T-cell (primary cell): ENCODE data around the gene PTBP1. TPM values are rescaled to one million over a fixed set of nuclear protein-coding genes. Genes with fewer than 3 reads are reported as not detected.
"Not testable (repeated sequence)": the region's sequence is repeated elsewhere in the genome, so short reads cannot be mapped to it uniquely, and the experiment has no call there.

ENCODE experiments used
- ATAC-seq, 4 experiments: fragments of 200-7000 bp in 3 of 4; fragments of 150-1000 bp in 1 of 4; cut with Tn5 transposase; replicated peaks in 1 of 4; 1 replicate in 3 of 4; 2 replicates in 1 of 4; pipeline ENCODE4 v1.10.0; 2021; ENCODE audit warnings: moderate library complexity in 3 of 4, mild to moderate bottlenecking in 2 of 4, moderate number of reproducible peaks in 1 of 4
- CTCF ChIA-PET, 2 donors: fragments of 300-600 bp; sonication (Branson Sonifier 250); formaldehyde crosslinking; loops; one replicate each; lab custom pipeline; 2022; ENCODE audit warnings: antibody characterized with exemption in 2 of 2; lab: Charles Lee
- POLR2A ChIA-PET, 2 donors: fragments of 300-600 bp; sonication (Branson Sonifier 250); formaldehyde crosslinking; loops; one replicate each; lab custom pipeline; 2022; ENCODE audit warnings: antibody characterized with exemption in 2 of 2; lab: Charles Lee
- DNase-seq, 35 experiments: peaks; one replicate each; pipeline versions ENCODE4 v3.0.0 to v3.0.0-alpha.2; 2013 to 2023
- H3K27ac ChIP-seq: one replicate; pipeline ENCODE4 v1.5.1; 2013; ENCODE audit warnings: low read length
- H3K27me3 ChIP-seq, 2 experiments: replicated peaks in 1 of 2; 1 replicate in 1 of 2; 2 replicates in 1 of 2; pipeline versions ENCODE4 v1.6.1 to v1.7.0; 2013; ENCODE audit warnings: low read length in 1 of 2, mixed read lengths in 1 of 2; ENCODE audit not compliant: control insufficient read depth in 2 of 2, insufficient read depth in 2 of 2; ENCODE audit errors: extremely low read depth in 1 of 2
- H3K36me3 ChIP-seq, 2 donors: 1 replicate in 1 of 2; 2 replicates in 1 of 2; pipeline versions ENCODE4 v1.6.1 to v1.7.0; 2013; ENCODE audit warnings: low read length in 1 of 2; ENCODE audit not compliant: control insufficient read depth in 2 of 2, insufficient read depth in 1 of 2; ENCODE audit errors: extremely low read depth in 1 of 2
- H3K4me1 ChIP-seq, 2 experiments: 1 replicate in 1 of 2; 2 replicates in 1 of 2; pipeline versions ENCODE4 v1.6.1 to v1.7.0; 2013; ENCODE audit warnings: low read length in 2 of 2, mixed read lengths in 1 of 2; ENCODE audit not compliant: insufficient read depth in 2 of 2, control insufficient read depth in 1 of 2; ENCODE audit errors: extremely low read depth in 1 of 2
- H3K4me3 ChIP-seq, 2 donors: 1 replicate in 1 of 2; 2 replicates in 1 of 2; pipeline versions ENCODE4 v1.5.1 to v1.7.0; 2013; ENCODE audit warnings: mild to moderate bottlenecking in 2 of 2, low read length in 1 of 2, moderate library complexity in 1 of 2; ENCODE audit not compliant: control insufficient read depth in 1 of 2; ENCODE audit errors: extremely low read depth in 1 of 2
- H3K9me3 ChIP-seq: 2 replicates; pipeline ENCODE4 v1.7.0; 2013
- H3K27ac Mint-ChIP-seq, 2 donors: one replicate each; pipeline ENCODE4 v1.8.0; 2020 to 2021; ENCODE audit warnings: mild to moderate bottlenecking in 2 of 2, mixed read lengths in 2 of 2
- H3K27me3 Mint-ChIP-seq, 2 donors: one replicate each; pipeline ENCODE4 v1.8.0; 2021 to 2022; ENCODE audit warnings: mixed read lengths in 2 of 2
- H3K36me3 Mint-ChIP-seq: one replicate; pipeline ENCODE4 v1.8.0; 2021; ENCODE audit warnings: mixed read lengths
- H3K4me1 Mint-ChIP-seq, 3 donors: one replicate each; pipeline ENCODE4 v1.8.0; 2020 to 2022; ENCODE audit warnings: mixed read lengths in 3 of 3, mild to moderate bottlenecking in 1 of 3
- H3K4me3 Mint-ChIP-seq, 3 donors: one replicate each; pipeline ENCODE4 v1.8.0; 2020 to 2022; ENCODE audit warnings: mild to moderate bottlenecking in 3 of 3, mixed read lengths in 3 of 3, moderate library complexity in 3 of 3
- H3K9me3 Mint-ChIP-seq, 3 donors: one replicate each; pipeline ENCODE4 v1.8.0; 2020 to 2022; ENCODE audit warnings: mixed read lengths in 3 of 3
- WGBS: methylation state at CpG from one replicate; pipeline ENCODE4 v1.1.5; 2013; ENCODE audit warnings: missing lambda C conversion rate; ENCODE audit not compliant: insufficient coverage; 5-methylcytosine and 5-hydroxymethylcytosine counted together
- total RNA-seq, 35 experiments: library from RNA in 6 of 35; stranded (reverse) in 6 of 35; fragments of 120-200 nt in 1 of 35; gene quantifications; one replicate each; pipeline versions ENCODE4 v1.2.1 to v1.2.4 and lab custom pipeline; 2013 to 2026

Gene PTBP1
- total RNA-seq, 5 donors from 2014 or later (not counting 1 experiment from before 2014, with no cell fraction given), result 307 to 343 (median 316) TPM

DNA sequence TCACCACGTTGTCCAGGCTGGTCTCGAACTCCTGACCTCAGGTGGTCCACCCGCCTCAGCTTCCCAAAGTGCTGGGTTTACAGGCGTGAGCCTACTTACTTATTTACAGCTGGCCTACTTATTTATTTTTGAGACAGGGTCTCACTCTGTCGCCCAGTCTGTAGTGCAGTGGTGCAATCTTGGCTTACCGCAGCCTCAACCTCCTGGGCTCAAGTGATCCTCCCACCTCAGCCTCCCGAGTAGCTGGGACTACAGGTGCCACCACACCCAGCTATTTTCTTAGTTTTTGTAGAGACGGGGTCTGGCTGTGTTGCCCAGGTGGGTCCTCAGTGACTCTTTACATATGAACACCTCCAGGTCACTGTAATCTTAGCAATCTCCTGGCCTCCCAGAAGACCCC is 51.9 kb downstream of the PTBP1 start:
- ATAC-seq, H3K4me3 Mint-ChIP-seq, H3K4me3 ChIP-seq, H3K27ac ChIP-seq, H3K4me1 ChIP-seq, H3K36me3 Mint-ChIP-seq, H3K9me3 Mint-ChIP-seq, POLR2A ChIA-PET, H3K4me1 Mint-ChIP-seq, H3K27ac Mint-ChIP-seq, DNase-seq, H3K9me3 ChIP-seq, H3K36me3 ChIP-seq: not testable (repeated sequence)
- peaks cover 0 to 90% of the 10 kb centered on the region in 2 experiments for H3K27me3 ChIP-seq
- WGBS, result 83% methylated on average over 7 of the region's 8 CpGs
- peaks cover 27 to 57% of the 10 kb centered on the region in 2 donors for H3K27me3 Mint-ChIP-seq
- CTCF ChIA-PET, result interaction anchor here in 1 of 2 donors (0.7 kb wide), 1 partner anchor 88 kb away, joined by 3 read pairs; no protein-coding TSS in a partner anchor

DNA sequence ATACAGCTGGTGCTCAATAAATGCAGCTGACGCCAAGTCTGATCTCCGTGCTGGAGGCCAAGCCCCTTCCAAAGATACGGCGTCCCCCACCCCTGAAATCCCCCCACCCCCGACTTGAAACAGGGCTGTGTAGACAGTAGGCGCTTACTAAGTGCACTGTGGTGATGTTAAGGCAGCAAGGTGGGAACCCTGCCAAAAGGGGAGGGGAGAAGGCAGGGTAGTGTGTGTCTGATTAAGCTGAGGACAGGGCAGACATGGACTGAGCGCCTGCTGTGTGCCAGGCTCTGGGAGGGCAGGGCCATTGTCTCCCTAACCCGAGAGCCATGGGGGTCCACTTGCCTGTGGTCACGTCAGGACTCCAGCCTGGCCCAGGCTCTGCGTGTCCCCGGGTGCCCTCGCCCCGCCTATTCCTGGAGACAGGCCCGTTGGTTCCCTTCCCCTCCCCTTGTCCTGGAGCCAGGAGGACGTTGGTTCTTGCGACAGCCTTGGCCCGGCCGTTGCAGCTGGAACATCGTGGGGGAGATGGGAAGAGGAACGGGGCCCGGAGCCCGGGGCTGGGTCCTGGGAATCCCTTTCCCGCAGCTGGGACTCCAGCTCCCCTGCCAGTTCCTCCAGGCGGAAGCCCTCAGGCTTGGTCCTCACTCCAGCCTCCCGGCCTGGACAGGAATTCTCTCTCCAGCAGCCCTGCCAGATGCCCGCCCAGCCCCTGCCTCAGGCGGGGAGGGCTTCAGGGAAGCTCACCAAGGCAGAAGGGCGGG is 53.1 kb downstream of the PTBP1 start:
- no peaks in the 10 kb centered on the region for H3K9me3 ChIP-seq
- POLR2A ChIA-PET, result no interaction called here
- no peak overlapping the region for H3K27ac Mint-ChIP-seq
- H3K36me3 ChIP-seq, result no peaks in the 10 kb centered on the region
- ATAC-seq, result no peak
- peaks cover 0 to 88% of the 10 kb centered on the region in 2 experiments for H3K27me3 ChIP-seq
- H3K9me3 Mint-ChIP-seq, result no peaks in the 10 kb centered on the region
- WGBS, result 33% methylated on average over 21 of the region's 28 CpGs
- no peak overlapping the region for H3K4me3 ChIP-seq
- no peak for DNase-seq
- H3K36me3 Mint-ChIP-seq, result no peaks in the 10 kb centered on the region
- no peak overlapping the region for H3K4me3 Mint-ChIP-seq
- H3K27ac ChIP-seq, result no peak overlapping the region
- peaks cover 0 to 3% of the 10 kb centered on the region in 2 experiments for H3K4me1 ChIP-seq
- CTCF ChIA-PET, result no interaction called here
- H3K27me3 Mint-ChIP-seq, result peaks cover 19 to 49% of the 10 kb centered on the region in 2 donors
- no peaks in the 10 kb centered on the region for H3K4me1 Mint-ChIP-seq

DNA sequence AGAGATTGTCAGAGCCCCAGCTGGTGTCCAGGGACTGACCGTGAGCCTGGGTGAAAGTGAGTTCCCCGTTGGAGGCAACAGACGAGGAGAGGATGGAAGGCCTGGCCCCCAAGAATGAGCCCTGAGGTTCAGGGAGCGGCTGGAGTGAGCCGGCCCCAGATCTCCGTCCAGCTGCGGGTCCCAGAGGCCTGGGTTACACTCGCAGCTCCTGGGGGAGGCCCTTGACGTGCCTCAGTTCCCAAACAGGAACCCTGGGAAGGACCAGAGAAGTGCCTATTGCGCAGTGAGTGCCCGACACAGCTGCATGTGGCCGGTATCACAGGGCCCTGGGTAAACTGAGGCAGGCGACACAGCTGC is 53.7 kb downstream of the PTBP1 start:
- Histone ChIP-seq H3K4me3 (no peak overlapping the region), H3K27ac (no peak overlapping the region), H3K27me3 (peaks cover 0 to 89% of the 10 kb centered on the region in 2 experiments), H3K4me1 (peaks cover 0 to 3% of the 10 kb centered on the region in 2 experiments), H3K36me3 (no peaks in the 10 kb centered on the region), H3K9me3 (no peaks in the 10 kb centered on the region)
- ChIA-PET CTCF (no interaction called here), POLR2A (no interaction called here)
- DNase-seq (no peak), ATAC-seq (no peak)
- no peaks in the 10 kb centered on the region for H3K9me3 Mint-ChIP-seq
- H3K27ac Mint-ChIP-seq, result no peak overlapping the region
- no peaks in the 10 kb centered on the region for H3K4me1 Mint-ChIP-seq
- H3K27me3 Mint-ChIP-seq, result peaks cover 15 to 45% of the 10 kb centered on the region in 2 donors
- 54% methylated on average over 13 of the region's 13 CpGs for WGBS
- no peak overlapping the region for H3K4me3 Mint-ChIP-seq
- H3K36me3 Mint-ChIP-seq, result no peaks in the 10 kb centered on the region

DNA sequence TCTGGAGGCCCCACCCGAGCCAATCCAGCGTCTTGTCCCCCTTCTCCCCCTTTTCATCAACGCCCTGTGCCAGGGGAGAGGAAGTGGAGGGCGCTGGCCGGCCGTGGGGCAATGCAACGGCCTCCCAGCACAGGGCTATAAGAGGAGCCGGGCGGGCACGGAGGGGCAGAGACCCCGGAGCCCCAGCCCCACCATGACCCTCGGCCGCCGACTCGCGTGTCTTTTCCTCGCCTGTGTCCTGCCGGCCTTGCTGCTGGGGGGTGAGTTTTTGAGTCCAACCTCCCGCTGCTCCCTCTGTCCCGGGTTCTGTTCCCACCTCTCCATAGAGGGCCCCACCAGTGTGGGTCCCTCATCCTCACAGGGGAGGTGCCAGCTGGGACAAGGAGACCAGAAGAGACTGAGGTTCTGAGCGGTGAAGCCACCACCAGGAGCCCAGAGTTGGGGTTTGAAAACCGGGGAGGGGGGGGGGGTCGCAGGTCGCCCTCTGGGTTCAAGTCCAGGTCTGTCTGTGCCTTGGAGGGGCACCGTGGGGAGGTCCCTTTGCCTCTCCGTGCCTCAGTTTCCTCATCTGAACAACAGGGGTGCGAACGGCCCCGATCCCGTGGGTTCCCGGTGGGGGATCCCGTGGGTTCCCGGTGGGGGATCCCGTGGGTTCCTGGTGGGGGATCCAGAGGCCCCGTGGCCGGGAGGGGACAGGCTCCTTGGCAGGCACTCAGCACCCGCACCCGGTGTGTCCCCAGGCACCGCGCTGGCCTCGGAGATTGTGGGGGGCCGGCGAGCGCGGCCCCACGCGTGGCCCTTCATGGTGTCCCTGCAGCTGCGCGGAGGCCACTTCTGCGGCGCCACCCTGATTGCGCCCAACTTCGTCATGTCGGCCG is 55.1 kb downstream of the PTBP1 start, which contains the start of gene ELANE:
TSS of gene ELANE (plus strand) at position 168 of the 878 bp plus-strand sequence. CDS start at position 194, 26 bp downstream.
- Histone ChIP-seq H3K27ac (no peak within 1 kb of the TSS), H3K36me3 (no peaks in the 10 kb centered on the region), H3K9me3 (no peaks in the 10 kb centered on the region), H3K27me3 (peaks cover 0 to 78% of the 10 kb centered on the region in 2 experiments), H3K4me3 (no peak within 1 kb of the TSS), H3K4me1 (peaks cover 0 to 3% of the 10 kb centered on the region in 2 experiments)
- no peaks in the 10 kb centered on the region for H3K36me3 Mint-ChIP-seq
- 71% methylated on average over 22 of the region's 55 CpGs for WGBS
- DNase-seq (no peak), ATAC-seq (no peak)
- H3K27ac Mint-ChIP-seq, result no peak within 1 kb of the TSS
- peaks cover 0 to 2% (median 0%) of the 10 kb centered on the region in 3 donors for H3K4me1 Mint-ChIP-seq
- no peak within 1 kb of the TSS for H3K4me3 Mint-ChIP-seq
- peaks cover 11 to 36% of the 10 kb centered on the region in 2 donors for H3K27me3 Mint-ChIP-seq
- POLR2A ChIA-PET, result no interaction called here
- CTCF ChIA-PET, result no interaction called here
- H3K9me3 Mint-ChIP-seq, result no peaks in the 10 kb centered on the region

DNA sequence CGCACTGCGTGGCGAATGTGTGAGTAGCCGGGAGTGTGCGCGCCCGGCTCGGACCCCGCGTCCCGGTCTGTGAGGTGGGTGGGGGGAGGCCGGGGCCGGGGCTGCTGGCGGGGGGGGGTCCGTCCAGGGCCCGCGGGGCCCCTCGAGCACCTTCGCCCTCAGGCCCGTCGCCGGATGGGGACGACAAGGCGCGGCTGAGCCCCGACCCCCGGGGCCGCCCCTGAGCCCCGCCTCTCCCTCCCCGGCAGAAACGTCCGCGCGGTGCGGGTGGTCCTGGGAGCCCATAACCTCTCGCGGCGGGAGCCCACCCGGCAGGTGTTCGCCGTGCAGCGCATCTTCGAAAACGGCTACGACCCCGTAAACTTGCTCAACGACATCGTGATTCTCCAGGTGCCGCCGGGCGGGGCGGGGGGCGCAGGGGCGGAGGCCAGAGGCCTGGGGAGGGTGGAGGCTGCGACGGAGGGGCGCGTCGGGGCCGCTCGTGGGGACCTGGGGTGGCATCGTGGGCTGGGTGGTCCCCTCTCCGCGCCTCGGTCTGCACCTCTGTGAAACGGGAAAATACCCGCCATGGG is 55.8 kb downstream of the PTBP1 start:
- no peak overlapping the region for H3K4me3 Mint-ChIP-seq
- ATAC-seq, result no peak
- Histone ChIP-seq H3K27ac (no peak overlapping the region), H3K4me1 (peaks cover 0 to 6% of the 10 kb centered on the region in 2 experiments), H3K27me3 (peaks cover 0 to 72% of the 10 kb centered on the region in 2 experiments), H3K36me3 (no peaks in the 10 kb centered on the region), H3K4me3 (no peak overlapping the region), H3K9me3 (no peaks in the 10 kb centered on the region)
- ChIA-PET CTCF (no interaction called here), POLR2A (no interaction called here)
- DNase-seq, result no peak
- H3K9me3 Mint-ChIP-seq, result no peaks in the 10 kb centered on the region
- H3K27ac Mint-ChIP-seq, result no peak overlapping the region
- WGBS, result 37% methylated on average over 33 of the region's 67 CpGs
- H3K36me3 Mint-ChIP-seq, result no peaks in the 10 kb centered on the region
- H3K4me1 Mint-ChIP-seq, result peaks cover 0 to 2% (median 0%) of the 10 kb centered on the region in 3 donors
- peaks cover 6 to 33% of the 10 kb centered on the region in 2 donors for H3K27me3 Mint-ChIP-seq

DNA sequence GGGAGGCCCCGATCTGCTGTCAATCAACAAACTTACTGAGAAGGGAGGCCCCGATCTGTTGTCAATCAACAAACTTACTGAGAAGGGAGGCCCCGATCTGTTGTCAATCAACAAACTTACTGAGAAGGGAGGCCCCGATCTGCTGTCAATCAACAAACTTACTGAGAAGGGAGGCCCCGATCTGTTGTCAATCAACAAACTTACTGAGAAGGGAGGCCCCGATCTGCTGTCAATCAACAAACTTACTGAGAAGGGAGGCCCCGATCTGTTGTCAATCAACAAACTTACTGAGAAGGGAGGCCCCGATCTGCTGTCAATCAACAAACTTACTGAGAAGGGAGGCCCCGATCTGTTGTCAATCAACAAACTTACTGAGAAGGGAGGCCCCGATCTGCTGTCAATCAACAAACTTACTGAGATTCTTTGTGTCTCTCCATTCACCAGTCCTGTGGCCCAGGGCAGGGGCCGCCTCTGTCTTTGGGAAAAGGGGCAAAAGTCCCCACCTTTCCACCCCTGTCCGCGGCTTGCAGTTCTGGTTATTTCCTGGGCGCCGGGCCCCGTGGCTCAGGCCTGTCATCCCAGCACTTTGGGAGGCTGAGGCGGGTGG is 56.5 kb downstream of the PTBP1 start:
- no CpG with 5 or more reads among the region's 17 CpGs for WGBS
- CTCF ChIA-PET, result not testable (repeated sequence)

More for the DNA sequence above, 56.5 kb downstream of the PTBP1 start:
- H3K4me1 ChIP-seq, DNase-seq, H3K4me3 ChIP-seq, POLR2A ChIA-PET, ATAC-seq, H3K4me1 Mint-ChIP-seq, H3K27ac ChIP-seq, H3K9me3 ChIP-seq, H3K36me3 ChIP-seq, H3K36me3 Mint-ChIP-seq, H3K9me3 Mint-ChIP-seq, H3K27ac Mint-ChIP-seq, H3K4me3 Mint-ChIP-seq: not testable (repeated sequence)
- H3K27me3 ChIP-seq, result peaks cover 0 to 72% of the 10 kb centered on the region in 2 experiments
- H3K27me3 Mint-ChIP-seq, result peaks cover 0 to 29% of the 10 kb centered on the region in 2 donors
